KMS-11 (cell line): ENCODE data around the gene OR56B4.

Experiments used
- H2AFZ ChIP-seq: fragments of 200-600 bp; sonication (generic); 2 replicates; pipeline ENCODE4 v1.6.1; 2016; ENCODE audit warnings: antibody characterized with exemption, mixed run types, low read depth
- H3K27ac ChIP-seq: fragments of 200-600 bp; sonication (generic); 2 replicates; pipeline ENCODE4 v1.6.1; 2016; ENCODE audit warnings: mild to moderate bottlenecking, mixed run types
- H3K27me3 ChIP-seq: fragments of 200-600 bp; sonication (generic); 2 replicates; pipeline ENCODE4 v1.6.1; 2017; ENCODE audit warnings: mild to moderate bottlenecking, low read depth, mixed run types, moderate library complexity; ENCODE audit not compliant: insufficient read depth
- H3K36me3 ChIP-seq: fragments of 200-600 bp; sonication (generic); 2 replicates; pipeline ENCODE4 v1.6.1; 2017; ENCODE audit warnings: mild to moderate bottlenecking, mixed run types; ENCODE audit not compliant: insufficient read depth
- H3K4me1 ChIP-seq: fragments of 200-600 bp; sonication (generic); 2 replicates; pipeline ENCODE4 v1.6.1; 2016; ENCODE audit warnings: mild to moderate bottlenecking, low read depth, mixed run types; ENCODE audit not compliant: poor library complexity, severe bottlenecking
- H3K4me2 ChIP-seq: fragments of 200-600 bp; sonication (generic); 2 replicates; pipeline ENCODE4 v1.7.0; 2016; ENCODE audit warnings: mild to moderate bottlenecking, mixed run types
- H3K4me3 ChIP-seq: fragments of 200-600 bp; sonication (generic); IDR thresholded peaks from 2 replicates; pipeline ENCODE4 v1.6.1; 2017; ENCODE audit warnings: low read depth, low read length, mixed read lengths; ENCODE audit not compliant: insufficient read depth
- H3K79me2 ChIP-seq: fragments of 200-600 bp; sonication (generic); 2 replicates; pipeline ENCODE4 v1.6.1; 2016; ENCODE audit warnings: low read depth, mixed run types; ENCODE audit not compliant: insufficient read depth
- H3K9ac ChIP-seq: fragments of 200-600 bp; sonication (generic); 2 replicates; pipeline ENCODE4 v1.6.1; 2016; ENCODE audit warnings: mild to moderate bottlenecking, mixed run types
- H4K20me1 ChIP-seq: fragments of 200-600 bp; sonication (generic); 2 replicates; pipeline ENCODE4 v1.6.1; 2016; ENCODE audit warnings: mild to moderate bottlenecking, mixed run types; ENCODE audit not compliant: insufficient read depth
- CTCF ChIP-seq: fragments of 200-600 bp; sonication (generic); conservative IDR thresholded peaks from 2 replicates; pipeline ENCODE4 v1.6.1; 2017; ENCODE audit warnings: low read depth, mild to moderate bottlenecking, antibody characterized with exemption, low read length, moderate library complexity, mixed read lengths

OR56B4 gene

GRCh38 chr11:6077723-6078122, 29.8 kb upstream of the OR56B4 start:
- H3K4me1 ChIP-seq = no peaks in the 10 kb centered on the region
- H3K27ac ChIP-seq = no peak overlapping the region
- H3K36me3 ChIP-seq = no peaks in the 10 kb centered on the region
- H3K27me3 ChIP-seq = no peaks in the 10 kb centered on the region
- TF ChIP-seq CTCF = no peak
- H3K4me2 ChIP-seq = no peak overlapping the region
- H2AFZ ChIP-seq = no peak overlapping the region
- no peak overlapping the region for H3K9ac ChIP-seq
- no peak overlapping the region for H3K4me3 ChIP-seq
- H4K20me1 ChIP-seq = no peaks in the 10 kb centered on the region
- no peaks in the 10 kb centered on the region for H3K79me2 ChIP-seq

- Histone ChIP-seq H3K4me2 (no peak overlapping the region), H3K36me3 (no peaks in the 10 kb centered on the region), H3K4me1 (no peaks in the 10 kb centered on the region)
These were observed 28.0 kb upstream of the OR56B4 start for GRCh38 chr11:6079463-6079862.

GRCh38 chr11:6083129-6083528, 24.4 kb upstream of the OR56B4 start:
- no peak overlapping the region for H3K4me3 ChIP-seq
- no peak overlapping the region for H3K4me2 ChIP-seq
- no peaks in the 10 kb centered on the region for H4K20me1 ChIP-seq
- no peak overlapping the region for H3K27ac ChIP-seq
- H3K4me1 ChIP-seq = no peaks in the 10 kb centered on the region
- no peak for TF ChIP-seq CTCF
- H3K79me2 ChIP-seq = no peaks in the 10 kb centered on the region
- no peak overlapping the region for H2AFZ ChIP-seq
- H3K36me3 ChIP-seq = no peaks in the 10 kb centered on the region
- H3K27me3 ChIP-seq = no peaks in the 10 kb centered on the region
- H3K9ac ChIP-seq = no peak overlapping the region

More at GRCh38 chr11:6079463-6079862, 28.0 kb upstream of the OR56B4 start:
- H4K20me1 ChIP-seq = no peaks in the 10 kb centered on the region
- no peak for TF ChIP-seq CTCF
- H3K27ac ChIP-seq = no peak overlapping the region
- no peak overlapping the region for H3K9ac ChIP-seq
- H2AFZ ChIP-seq = no peak overlapping the region
- H3K79me2 ChIP-seq = no peaks in the 10 kb centered on the region
- no peak overlapping the region for H3K4me3 ChIP-seq
- H3K27me3 ChIP-seq = no peaks in the 10 kb centered on the region

- Histone ChIP-seq H3K4me3 (no peak overlapping the region), H2AFZ (no peak overlapping the region), H3K36me3 (no peaks in the 10 kb centered on the region), H3K27me3 (no peaks in the 10 kb centered on the region), H3K4me2 (no peak overlapping the region), H3K27ac (no peak overlapping the region), H3K4me1 (no peaks in the 10 kb centered on the region), H4K20me1 (no peaks in the 10 kb centered on the region), H3K79me2 (no peaks in the 10 kb centered on the region), H3K9ac (no peak overlapping the region)
- TF ChIP-seq CTCF = no peak
These were observed 22.9 kb upstream of the OR56B4 start for GRCh38 chr11:6084587-6084986.
